OCI-LY7 (cell line): ENCODE measurements around the gene SEC31B. TPM values are rescaled to one million over a fixed set of nuclear protein-coding genes. Genes with fewer than 3 reads are reported as not detected.

Experiments
- BruUV-seq: library from RNA; stranded (reverse); fragments of 400-500 nt; replicated peaks from 2 replicates; lab custom pipeline; 2021; lab: Mats Ljungman, UMichigan
- CTCF ChIA-PET: fragments of 300-600 bp; sonication (Branson Sonifier 250); formaldehyde crosslinking; loops from one replicate; lab custom pipeline; 2022; ENCODE audit warnings: antibody characterized with exemption; ENCODE audit not compliant: unreplicated experiment; lab: Charles Lee
- POLR2A ChIA-PET: fragments of 300-600 bp; sonication (Branson Sonifier 250); formaldehyde crosslinking; loops from one replicate; lab custom pipeline; 2022; ENCODE audit warnings: antibody characterized with exemption; lab: Charles Lee
- DNase-seq: peaks from one replicate; pipeline ENCODE4 v3.0.0-alpha.2; 2015; ENCODE audit warnings: low spot score
- H2AFZ ChIP-seq: fragments of 200-600 bp; sonication (generic), shearing (Covaris generic); 2 replicates; pipeline ENCODE4 v1.6.1; 2014; ENCODE audit warnings: mild to moderate bottlenecking, antibody characterized with exemption, low read length, moderate library complexity
- H3K27ac ChIP-seq: fragments of 200-600 bp; sonication (generic); 2 replicates; pipeline ENCODE4 v1.5.1; 2014; ENCODE audit warnings: mixed run types, low read depth, mild to moderate bottlenecking, moderate library complexity, low read length, inconsistent platforms; ENCODE audit not compliant: poor library complexity, severe bottlenecking
- H3K36me3 ChIP-seq: fragments of 200-600 bp; sonication (generic); 2 replicates; pipeline ENCODE4 v1.6.1; 2014; ENCODE audit warnings: mild to moderate bottlenecking, antibody characterized with exemption, low read length, moderate library complexity, mixed read lengths; ENCODE audit not compliant: insufficient read depth
- H3K4me1 ChIP-seq: fragments of 200-600 bp; sonication (generic); 2 replicates; pipeline ENCODE4 v1.5.1; 2014; ENCODE audit warnings: mild to moderate bottlenecking, low read length; ENCODE audit not compliant: insufficient read depth, poor library complexity, severe bottlenecking
- H3K4me2 ChIP-seq: fragments of 200-600 bp; sonication (generic); 2 replicates; pipeline ENCODE4 v1.6.1; 2014; ENCODE audit warnings: mild to moderate bottlenecking, low read length
- H3K4me3 ChIP-seq: fragments of 200-600 bp; sonication (generic); 2 replicates; pipeline ENCODE4 v1.5.1; 2014; ENCODE audit warnings: mild to moderate bottlenecking, low read depth, low read length; ENCODE audit not compliant: poor library complexity, severe bottlenecking
- H3K79me2 ChIP-seq: fragments of 200-600 bp; sonication (generic); 2 replicates; pipeline ENCODE4 v1.6.1; 2016; ENCODE audit warnings: low read depth, mild to moderate bottlenecking, low read length, moderate library complexity, mixed read lengths; ENCODE audit not compliant: insufficient read depth
- H3K9me2 ChIP-seq: fragments of 200-600 bp; sonication (generic); 2 replicates; pipeline ENCODE4 v1.6.1; 2016; ENCODE audit warnings: mild to moderate bottlenecking, low read length, mixed read lengths; ENCODE audit not compliant: insufficient read depth
- H3K9me3 ChIP-seq: fragments of 200-600 bp; sonication (generic); 2 replicates; pipeline ENCODE4 v1.6.1; 2014; ENCODE audit warnings: mild to moderate bottlenecking, mixed run types, low read length, mixed read lengths
- H4K20me1 ChIP-seq: fragments of 200-600 bp; sonication (generic); 2 replicates; pipeline ENCODE4 v1.6.1; 2014; ENCODE audit warnings: mild to moderate bottlenecking, antibody characterized with exemption, low read length, moderate library complexity, mixed read lengths; ENCODE audit not compliant: insufficient read depth
- EZH2phosphoT487 ChIP-seq: fragments of 200-600 bp; sonication (generic); IDR thresholded peaks from 2 replicates; pipeline ENCODE4 v1.6.1; 2018; ENCODE audit warnings: low read depth, borderline replicate concordance, mild to moderate bottlenecking, mixed run types, antibody characterized with exemption, low read length, moderate library complexity, mixed read lengths
- intact Hi-C: fragments of 100-400 bp; cut with micrococcal nuclease; formaldehyde crosslinking; loops from one replicate; pipeline ENCODE4 v1.10.0; 2022; ENCODE audit not compliant: unreplicated experiment
- total RNA-seq, 2 experiments: library from RNA; depleted of rRNA in 1 of 2; stranded (reverse); fragments of >200 nt in 1 of 2; shearing (Covaris generic) in 1 of 2; gene quantifications; 2 replicates each; pipeline ENCODE4 v1.2.3, GENCODE V29; 2014 to 2022
- TF ChIP-seq, protein P1 (sequence below): fragments of 200-600 bp; sonication (generic); conservative IDR thresholded peaks from 2 replicates; pipeline ENCODE4 v1.5.1; 2014; ENCODE audit warnings: mild to moderate bottlenecking, antibody characterized with exemption, low read length, moderate library complexity, mixed read lengths

The SEC31B gene
- total RNA-seq, 2 experiments from 2014 or later, result 12.5 to 26.0 TPM

DNA sequence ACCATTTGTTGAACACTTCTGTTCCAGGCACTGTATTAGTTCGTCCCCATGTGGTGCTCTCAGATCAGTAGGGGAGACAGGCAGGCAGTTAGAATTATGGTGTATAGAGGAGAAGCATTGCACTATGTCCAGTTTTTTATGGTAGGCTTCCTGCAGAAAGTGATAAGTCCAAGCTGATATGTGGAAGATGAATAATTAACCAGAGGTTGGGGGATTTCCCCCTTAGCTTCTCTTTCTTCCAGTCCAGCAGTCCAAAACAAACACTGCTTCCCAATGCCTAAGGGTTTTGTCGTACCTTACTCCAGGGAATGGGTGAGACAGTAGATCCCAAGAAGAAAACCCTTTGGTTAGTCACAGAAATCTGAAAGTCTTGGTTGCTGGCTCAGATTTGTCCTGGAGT lies 35.2 kb upstream of the SEC31B start:
- Histone ChIP-seq H3K4me1 (no peaks in the 10 kb centered on the region), H3K36me3 (peaks cover 28% of the 10 kb centered on the region; the same call in 1 of the 2 replicates), H3K4me3 (no peak overlapping the region), H3K79me2 (no peaks in the 10 kb centered on the region), H3K27ac (no peak overlapping the region), H3K9me3 (no peaks in the 10 kb centered on the region), H2AFZ (no peak overlapping the region), H4K20me1 (no peaks in the 10 kb centered on the region), H3K4me2 (no peak overlapping the region), H3K9me2 (no peaks in the 10 kb centered on the region)
- no peak for DNase-seq
- BruUV-seq, result no TSS peak
- intact Hi-C loops, result no loop called here
- CTCF ChIA-PET, result no interaction called here
- POLR2A ChIA-PET, result interaction anchor here (0.9 to 1.5 kb wide), 2 partner anchors 9 to 19 kb away, joined by 3 to 6 read pairs; partner anchors contain the start of gene HIF1AN
- no peak for TF ChIP-seq EZH2phosphoT487
- TF ChIP-seq, protein P1, sequence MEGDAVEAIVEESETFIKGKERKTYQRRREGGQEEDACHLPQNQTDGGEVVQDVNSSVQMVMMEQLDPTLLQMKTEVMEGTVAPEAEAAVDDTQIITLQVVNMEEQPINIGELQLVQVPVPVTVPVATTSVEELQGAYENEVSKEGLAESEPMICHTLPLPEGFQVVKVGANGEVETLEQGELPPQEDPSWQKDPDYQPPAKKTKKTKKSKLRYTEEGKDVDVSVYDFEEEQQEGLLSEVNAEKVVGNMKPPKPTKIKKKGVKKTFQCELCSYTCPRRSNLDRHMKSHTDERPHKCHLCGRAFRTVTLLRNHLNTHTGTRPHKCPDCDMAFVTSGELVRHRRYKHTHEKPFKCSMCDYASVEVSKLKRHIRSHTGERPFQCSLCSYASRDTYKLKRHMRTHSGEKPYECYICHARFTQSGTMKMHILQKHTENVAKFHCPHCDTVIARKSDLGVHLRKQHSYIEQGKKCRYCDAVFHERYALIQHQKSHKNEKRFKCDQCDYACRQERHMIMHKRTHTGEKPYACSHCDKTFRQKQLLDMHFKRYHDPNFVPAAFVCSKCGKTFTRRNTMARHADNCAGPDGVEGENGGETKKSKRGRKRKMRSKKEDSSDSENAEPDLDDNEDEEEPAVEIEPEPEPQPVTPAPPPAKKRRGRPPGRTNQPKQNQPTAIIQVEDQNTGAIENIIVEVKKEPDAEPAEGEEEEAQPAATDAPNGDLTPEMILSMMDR, result no peak

- BruUV-seq, result no TSS peak
- peaks cover 37% of the 10 kb centered on the region for H3K36me3 ChIP-seq
- ChIA-PET CTCF (no interaction called here), POLR2A (interaction anchor here (1.4 to 1.5 kb wide), 2 partner anchors 9 to 18 kb away, joined by 3 to 6 read pairs; partner anchors contain the start of gene HIF1AN)
- H2AFZ ChIP-seq, result no peak overlapping the region
- no peaks in the 10 kb centered on the region for H3K4me1 ChIP-seq
- TF ChIP-seq, protein P1, result no peak
- no peak for TF ChIP-seq EZH2phosphoT487
- H4K20me1 ChIP-seq, result no peaks in the 10 kb centered on the region
- H3K4me3 ChIP-seq, result no peak overlapping the region
- DNase-seq, result no peak
- H3K79me2 ChIP-seq, result no peaks in the 10 kb centered on the region
- H3K27ac ChIP-seq, result no peak overlapping the region
- no peaks in the 10 kb centered on the region for H3K9me3 ChIP-seq
- intact Hi-C loops, result no loop called here
- H3K9me2 ChIP-seq, result no peaks in the 10 kb centered on the region
- H3K4me2 ChIP-seq, result no peak overlapping the region
Observed at GRCh38 chr10:100553929-100554328, 34.3 kb upstream of the SEC31B start.

DNA sequence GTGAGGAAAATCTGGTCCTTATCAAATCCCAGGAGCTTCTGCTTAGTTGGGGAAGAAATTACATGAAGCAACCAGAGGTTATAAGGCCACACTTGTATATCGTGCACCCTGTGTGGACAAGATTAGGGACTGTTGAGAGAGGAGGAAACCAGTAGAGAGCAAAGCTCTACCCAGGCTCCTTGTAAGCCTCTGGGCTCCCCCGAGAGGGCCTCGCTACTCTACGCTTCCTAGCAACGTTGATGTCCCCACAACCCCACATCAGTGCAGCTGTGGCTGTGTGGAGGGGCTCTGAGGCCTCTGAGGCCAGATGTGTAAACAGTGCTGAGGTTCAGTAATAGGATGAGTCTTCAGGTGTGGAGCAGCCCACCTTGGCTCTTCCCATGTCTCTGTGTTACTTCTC lies 32.1 kb upstream of the SEC31B start:
- Histone ChIP-seq H3K4me2 (no peak overlapping the region), H3K9me3 (no peaks in the 10 kb centered on the region), H3K9me2 (no peaks in the 10 kb centered on the region), H3K79me2 (no peaks in the 10 kb centered on the region), H3K4me1 (no peaks in the 10 kb centered on the region), H2AFZ (no peak overlapping the region), H3K36me3 (peaks cover 59% of the 10 kb centered on the region), H3K4me3 (no peak overlapping the region), H4K20me1 (no peaks in the 10 kb centered on the region), H3K27ac (no peak overlapping the region)
- TF ChIP-seq EZH2phosphoT487, result no peak
- TF ChIP-seq, protein P1, result no peak
- intact Hi-C loops, result no loop called here
- ChIA-PET CTCF (no interaction called here), POLR2A (interaction anchor here (1.3 kb wide), 1 partner anchor 9 kb away, joined by 3 read pairs; no protein-coding TSS in a partner anchor)
- BruUV-seq, result no TSS peak
- no peak for DNase-seq
